ENCODE results near the gene METTL9. TPM values are rescaled to one million over a fixed set of nuclear protein-coding genes. Genes with fewer than 3 reads are reported as not detected.
"Not testable (repeated sequence)": the region's sequence is repeated elsewhere in the genome, so short reads cannot be mapped to it uniquely, and the experiment has no call there.

Gene METTL9
- polyA plus RNA-seq, 1 donor from 2014 or later = 78.5 TPM

DNA sequence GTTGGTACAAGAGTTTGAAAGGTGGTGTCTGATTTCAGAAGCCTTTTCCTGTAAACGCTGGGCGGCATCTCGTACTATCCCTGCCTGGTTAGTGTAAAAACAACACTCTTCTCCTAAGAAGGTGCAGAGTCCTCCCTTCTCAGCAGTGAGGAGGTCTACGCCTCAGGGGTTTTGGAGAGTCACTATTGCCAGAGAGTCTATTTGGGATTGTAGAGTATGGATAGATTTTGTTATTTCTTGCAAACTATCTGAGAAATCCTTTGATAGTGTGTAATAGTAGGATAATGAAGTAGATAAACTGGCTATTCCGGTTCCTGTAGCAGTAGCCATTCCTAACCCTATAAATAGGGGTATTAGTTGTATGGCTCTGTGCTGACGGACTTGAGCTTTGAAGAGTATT, 31.5 kb downstream of the METTL9 start:
- H3K27me3 Mint-ChIP-seq = not testable (repeated sequence)

DNA sequence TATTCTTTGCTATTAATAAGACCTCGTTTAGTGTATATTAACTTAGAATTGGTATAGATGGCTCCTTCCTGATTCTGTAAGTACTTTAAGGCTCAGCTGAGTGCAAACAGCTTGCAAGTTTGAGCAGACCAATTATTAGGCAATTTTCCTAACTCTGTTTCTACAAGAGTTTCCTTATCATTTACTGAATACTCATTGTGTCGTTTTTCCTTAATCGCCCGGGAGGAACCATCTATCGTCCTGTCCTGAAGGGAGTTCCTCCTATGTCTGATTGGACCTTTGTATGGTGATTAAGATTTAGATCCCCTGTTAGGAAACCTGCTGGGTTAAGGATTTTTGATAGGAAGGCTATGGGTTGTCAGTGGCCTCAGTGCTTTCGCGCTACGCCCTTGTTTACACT, 32.0 kb downstream of the METTL9 start:
- H3K4me1 Mint-ChIP-seq, H3K9me3 Mint-ChIP-seq, H3K4me3 Mint-ChIP-seq, H3K27ac Mint-ChIP-seq, H3K27me3 Mint-ChIP-seq, H3K36me3 Mint-ChIP-seq: not testable (repeated sequence)

More for the DNA sequence above, 31.5 kb downstream of the METTL9 start:
- H3K4me1 Mint-ChIP-seq, H3K9me3 Mint-ChIP-seq, H3K4me3 Mint-ChIP-seq, H3K36me3 Mint-ChIP-seq, H3K27ac Mint-ChIP-seq: not testable (repeated sequence)

DNA sequence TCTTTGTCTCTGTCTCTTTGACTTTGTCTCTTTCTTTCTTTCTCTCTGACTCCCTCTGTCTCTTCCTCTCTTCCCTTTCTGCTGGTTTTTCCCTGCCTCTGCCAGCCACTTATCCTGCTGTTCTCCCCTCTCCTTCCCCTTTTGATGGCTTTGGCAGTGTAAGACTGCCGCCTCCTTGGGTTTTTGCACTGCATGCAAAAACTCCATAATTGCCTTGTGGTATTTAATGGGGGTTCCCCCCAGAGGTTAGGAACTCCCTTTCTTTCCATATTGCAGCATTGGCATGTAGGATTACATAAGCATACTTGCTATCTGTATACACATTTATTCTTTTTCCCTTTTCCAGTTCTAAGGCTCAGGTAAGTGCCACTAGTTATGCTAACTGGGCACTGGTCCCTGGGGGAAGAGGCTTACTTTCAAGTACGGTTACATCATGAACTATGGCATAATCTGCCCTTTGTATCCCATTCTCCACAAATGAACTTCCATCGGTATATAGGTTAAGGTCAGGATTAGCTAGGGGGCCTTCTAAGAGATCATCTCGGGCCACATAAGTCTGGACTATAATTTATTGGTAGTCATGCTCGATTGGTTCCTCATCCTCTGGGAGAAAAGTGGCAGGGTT, 32.7 kb downstream of the METTL9 start:
- not testable (repeated sequence) for H3K4me1 Mint-ChIP-seq, H3K9me3 Mint-ChIP-seq, H3K4me3 Mint-ChIP-seq, H3K27me3 Mint-ChIP-seq, H3K36me3 Mint-ChIP-seq
- H3K27ac Mint-ChIP-seq = peak overlapping the region in 1 of 3 donors; percentile 23

DNA sequence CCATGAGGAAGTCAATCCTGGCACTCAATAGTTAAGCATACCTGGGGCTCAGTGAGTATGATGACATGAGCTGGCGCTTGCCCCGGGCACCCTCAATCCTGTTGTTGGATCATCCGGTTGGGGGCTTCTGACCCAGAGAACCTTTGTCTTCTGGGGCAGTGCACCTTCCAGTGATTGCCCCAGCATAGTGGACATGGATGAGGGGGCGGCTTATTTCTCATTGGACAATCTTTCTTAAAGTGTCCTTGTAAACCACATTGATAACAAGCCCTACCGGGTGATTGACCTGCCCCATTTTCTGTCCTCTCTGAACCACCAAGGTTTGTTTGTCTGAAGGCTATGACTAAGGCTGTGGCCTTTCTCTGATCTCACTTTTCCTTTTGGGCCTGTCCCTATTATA, 34.8 kb downstream of the METTL9 start:
- peaks cover 2 to 6% (median 5%) of the 10 kb centered on the region in 3 donors for H3K4me1 Mint-ChIP-seq
- H3K36me3 Mint-ChIP-seq = no peaks in the 10 kb centered on the region
- H3K27ac Mint-ChIP-seq = peak overlapping the region in 1 of 3 donors; percentile 81
- H3K9me3 Mint-ChIP-seq = no peaks in the 10 kb centered on the region
- H3K4me3 Mint-ChIP-seq = no peak overlapping the region
- H3K27me3 Mint-ChIP-seq = no peaks in the 10 kb centered on the region

DNA sequence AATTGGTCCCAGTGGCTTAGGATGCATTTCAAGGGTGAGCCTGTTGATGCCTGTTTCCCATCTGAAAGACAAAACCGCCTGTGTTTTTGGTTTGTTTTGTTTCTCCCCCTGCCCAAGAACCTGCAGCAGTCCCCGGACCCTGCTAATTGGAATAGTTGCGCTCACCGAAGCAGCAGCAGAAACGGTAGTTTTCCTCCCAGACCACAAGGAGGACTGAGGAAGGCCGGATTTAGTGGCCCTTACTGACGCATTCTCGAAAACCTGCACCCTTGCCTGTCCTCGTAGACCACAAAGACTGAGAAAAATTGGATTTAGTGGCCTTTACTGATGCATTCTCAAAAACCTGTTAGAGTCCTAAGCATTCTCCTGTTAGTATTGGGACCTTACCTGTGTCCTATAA, 36.3 kb downstream of the METTL9 start:
- not testable (repeated sequence) for H3K36me3 Mint-ChIP-seq, H3K4me1 Mint-ChIP-seq, H3K27me3 Mint-ChIP-seq, H3K4me3 Mint-ChIP-seq, H3K9me3 Mint-ChIP-seq, H3K27ac Mint-ChIP-seq

DNA sequence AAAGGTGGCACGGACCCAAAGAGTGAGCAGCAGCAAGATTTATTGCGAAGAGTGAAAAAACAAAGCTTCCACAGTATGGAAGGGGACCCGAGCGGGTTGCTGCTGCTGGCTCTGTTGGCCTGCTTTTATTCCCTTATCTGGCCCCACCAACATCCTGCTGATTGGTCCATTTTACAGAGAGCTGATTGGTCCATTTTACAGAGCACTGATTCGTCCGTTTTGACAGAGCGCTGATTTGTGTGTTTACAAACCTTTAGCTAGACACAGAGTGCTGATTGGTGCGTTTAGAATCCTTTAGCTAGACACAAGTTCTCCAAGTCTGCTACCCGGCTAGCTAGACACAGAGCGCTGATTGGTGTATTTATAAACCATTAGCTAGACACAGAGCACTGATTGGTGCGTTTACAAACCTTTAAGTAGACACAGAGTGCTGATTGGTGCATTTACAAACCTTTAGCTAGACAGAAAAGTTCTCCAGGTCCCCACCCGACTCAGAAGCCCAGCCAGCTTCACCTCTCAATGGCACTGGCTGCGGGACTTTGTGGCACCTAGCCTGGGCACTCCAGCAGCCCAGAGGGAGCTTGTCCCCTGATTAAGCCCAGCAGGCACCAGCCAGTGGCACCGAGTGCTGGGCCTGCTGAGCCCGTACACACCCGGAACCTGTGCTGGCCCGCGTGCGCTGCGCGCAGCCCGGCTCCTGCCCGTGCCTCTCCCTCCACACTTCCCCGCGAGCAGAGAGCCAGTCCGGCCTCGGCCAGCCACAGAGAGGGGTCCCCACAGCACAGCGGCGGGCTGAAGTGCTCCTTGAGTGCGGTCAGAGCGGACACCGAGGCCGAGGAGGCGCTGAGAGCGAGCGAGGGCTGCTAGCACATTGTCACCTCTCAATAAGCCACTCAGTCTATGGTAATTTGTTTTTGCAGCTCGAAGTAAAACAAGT, 37.9 kb downstream of the METTL9 start:
- H3K27me3 Mint-ChIP-seq = no peaks in the 10 kb centered on the region
- peaks cover 6 to 11% (median 9%) of the 10 kb centered on the region in 3 donors for H3K4me1 Mint-ChIP-seq
- no peak overlapping the region for H3K27ac Mint-ChIP-seq
- no peak overlapping the region for H3K4me3 Mint-ChIP-seq
- H3K36me3 Mint-ChIP-seq = no peaks in the 10 kb centered on the region
- H3K9me3 Mint-ChIP-seq = no peaks in the 10 kb centered on the region

DNA sequence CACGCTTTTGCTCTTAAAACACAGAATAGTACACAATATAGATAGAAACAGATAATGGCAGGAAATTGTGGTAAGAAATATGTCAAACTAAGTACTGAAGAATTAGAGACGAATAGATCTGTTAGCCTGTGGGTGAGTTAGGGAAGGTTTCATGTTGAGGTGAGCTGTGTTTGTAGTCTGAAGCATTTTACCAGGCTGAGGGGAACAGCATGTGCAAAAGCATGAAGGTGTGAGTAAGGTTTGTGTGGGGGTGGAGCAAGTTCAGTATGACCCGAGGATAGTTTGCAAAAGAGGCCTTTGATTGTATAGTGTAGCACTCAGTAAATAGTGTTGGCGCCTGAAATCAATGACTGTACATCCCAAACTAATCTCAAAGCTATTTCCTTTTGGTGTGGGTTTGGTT, 39.2 kb downstream of the METTL9 start:
- Mint-ChIP-seq H3K27ac (peak overlapping the region in 1 of 3 donors; percentile 10), H3K9me3 (no peaks in the 10 kb centered on the region), H3K4me1 (peaks cover 6 to 11% (median 9%) of the 10 kb centered on the region in 3 donors), H3K4me3 (no peak overlapping the region), H3K36me3 (no peaks in the 10 kb centered on the region), H3K27me3 (no peaks in the 10 kb centered on the region)

DNA sequence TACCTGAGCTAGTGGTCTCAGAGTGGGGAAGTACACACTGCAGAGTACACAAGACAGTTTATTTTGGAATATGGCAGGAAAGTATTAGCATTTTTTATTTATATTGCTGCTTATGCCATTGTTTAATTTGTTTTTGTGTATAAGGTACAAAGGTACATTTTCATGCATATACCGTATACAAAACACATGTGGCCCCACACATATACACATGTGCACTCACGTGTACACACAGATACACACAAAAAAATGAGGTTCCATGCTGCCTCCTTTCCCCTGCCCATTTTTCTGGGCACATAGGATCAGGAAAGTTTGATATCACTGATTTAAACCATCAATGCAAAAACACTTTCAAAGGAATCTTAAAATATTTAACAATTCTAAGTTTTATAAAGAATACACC, 40.1 kb downstream of the METTL9 start:
- no peaks in the 10 kb centered on the region for H3K27me3 Mint-ChIP-seq
- peaks cover 15 to 20% (median 18%) of the 10 kb centered on the region in 3 donors for H3K4me1 Mint-ChIP-seq
- H3K9me3 Mint-ChIP-seq = no peaks in the 10 kb centered on the region
- no peak overlapping the region for H3K4me3 Mint-ChIP-seq
- no peak overlapping the region for H3K27ac Mint-ChIP-seq
- H3K36me3 Mint-ChIP-seq = no peaks in the 10 kb centered on the region

DNA sequence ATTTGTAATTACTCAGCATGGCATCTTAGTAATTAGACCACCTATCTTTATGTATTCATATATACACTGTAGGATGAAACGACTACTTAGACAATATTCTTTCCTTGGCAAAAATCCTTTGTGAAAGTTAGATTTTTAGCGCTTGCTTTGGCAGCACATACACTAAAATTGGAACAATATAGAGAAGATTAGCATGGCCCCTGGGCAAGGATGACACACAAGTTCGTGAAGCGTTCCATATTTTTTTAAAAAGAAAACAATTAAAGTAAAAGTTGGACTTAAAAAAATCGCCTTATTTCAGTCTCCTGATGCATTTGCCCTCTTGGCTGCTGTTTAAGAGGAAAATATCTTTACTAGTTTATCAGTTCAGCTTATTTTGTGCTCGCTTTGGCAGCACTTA, 42.5 kb downstream of the METTL9 start:
- Mint-ChIP-seq H3K27me3 (no peaks in the 10 kb centered on the region), H3K4me1 (peaks cover 28 to 38% (median 37%) of the 10 kb centered on the region in 3 donors)

DNA sequence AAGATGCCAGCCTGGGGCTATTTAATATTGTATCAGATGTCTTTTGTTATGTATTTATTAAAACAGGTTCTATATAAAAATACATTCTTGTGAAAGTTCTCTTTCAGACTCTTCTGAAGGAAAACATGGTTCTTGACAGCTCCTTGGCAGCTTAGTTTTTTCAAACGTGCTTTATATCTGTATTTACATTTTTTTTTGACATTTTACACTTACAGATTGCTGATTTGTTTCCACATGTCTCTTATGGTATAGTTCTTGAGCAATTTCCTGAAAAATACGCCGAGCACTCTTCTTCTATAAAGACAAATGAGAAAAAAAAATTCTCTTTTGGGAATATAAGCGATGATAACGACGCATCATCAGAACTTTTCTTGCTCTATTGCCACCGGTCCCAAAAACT, 43.5 kb downstream of the METTL9 start:
- H3K4me1 Mint-ChIP-seq = peaks cover 36 to 46% (median 41%) of the 10 kb centered on the region in 3 donors
- no peaks in the 10 kb centered on the region for H3K36me3 Mint-ChIP-seq
- no peak overlapping the region for H3K27ac Mint-ChIP-seq
- no peaks in the 10 kb centered on the region for H3K9me3 Mint-ChIP-seq
- no peak overlapping the region for H3K4me3 Mint-ChIP-seq
- H3K27me3 Mint-ChIP-seq = no peaks in the 10 kb centered on the region

More for the DNA sequence above, 42.5 kb downstream of the METTL9 start:
- no peak overlapping the region for H3K27ac Mint-ChIP-seq
- no peak overlapping the region for H3K4me3 Mint-ChIP-seq
- H3K36me3 Mint-ChIP-seq = no peaks in the 10 kb centered on the region
- no peaks in the 10 kb centered on the region for H3K9me3 Mint-ChIP-seq

DNA sequence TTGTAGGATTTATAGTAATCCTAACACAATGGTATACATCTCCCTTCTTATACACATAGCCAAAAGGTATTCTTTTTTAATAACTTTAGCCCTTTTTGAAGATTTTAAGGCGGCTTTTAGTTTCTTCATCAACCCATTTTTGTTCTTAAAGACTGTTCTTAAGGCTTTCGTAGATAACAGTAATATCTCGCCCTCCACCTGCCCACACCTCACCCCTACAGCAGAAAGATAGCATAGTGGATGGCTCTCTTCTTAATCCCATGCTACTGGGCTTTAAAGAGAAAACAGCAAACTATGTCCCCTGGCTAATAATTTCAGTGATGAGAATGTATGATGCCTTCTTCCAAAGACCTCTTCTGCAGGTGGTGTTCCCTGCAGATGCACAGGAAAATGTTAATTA, 44.4 kb downstream of the METTL9 start:
- peaks cover 41 to 51% (median 42%) of the 10 kb centered on the region in 3 donors for H3K4me1 Mint-ChIP-seq
- H3K4me3 Mint-ChIP-seq = peak overlapping the region in 3 of 4 donors; percentile 80 to 93 (median 89)
- H3K36me3 Mint-ChIP-seq = no peaks in the 10 kb centered on the region

DNA sequence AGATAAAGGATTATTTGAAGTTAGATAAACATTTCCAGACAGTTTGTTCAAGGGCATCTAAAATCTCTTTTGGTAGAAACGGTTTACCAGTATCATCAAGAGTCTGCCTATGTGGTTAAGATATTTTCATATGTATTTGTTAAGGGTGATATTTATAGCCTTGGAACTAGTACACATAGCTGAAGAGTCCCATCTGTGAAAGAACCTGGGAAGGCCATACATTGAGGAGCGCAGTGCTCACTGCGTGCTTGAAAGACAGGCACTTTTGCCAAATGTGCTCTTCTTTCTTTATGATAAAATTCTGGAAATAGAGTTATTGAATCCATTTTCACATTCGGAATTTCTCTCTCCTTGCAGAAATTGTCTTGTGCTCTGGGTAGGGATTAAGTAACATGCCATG, 45.3 kb downstream of the METTL9 start:
- Mint-ChIP-seq H3K4me1 (peaks cover 41 to 55% (median 42%) of the 10 kb centered on the region in 3 donors), H3K27me3 (no peaks in the 10 kb centered on the region), H3K27ac (peak overlapping the region; percentile 87 to 99 (median 94)), H3K4me3 (peak overlapping the region; percentile 79 to 93 (median 84)), H3K9me3 (no peaks in the 10 kb centered on the region), H3K36me3 (no peaks in the 10 kb centered on the region)

More for the DNA sequence above, 44.4 kb downstream of the METTL9 start:
- H3K9me3 Mint-ChIP-seq = no peaks in the 10 kb centered on the region
- no peaks in the 10 kb centered on the region for H3K27me3 Mint-ChIP-seq
- peak overlapping the region in 2 of 3 donors; percentile 87 to 99 for H3K27ac Mint-ChIP-seq

DNA sequence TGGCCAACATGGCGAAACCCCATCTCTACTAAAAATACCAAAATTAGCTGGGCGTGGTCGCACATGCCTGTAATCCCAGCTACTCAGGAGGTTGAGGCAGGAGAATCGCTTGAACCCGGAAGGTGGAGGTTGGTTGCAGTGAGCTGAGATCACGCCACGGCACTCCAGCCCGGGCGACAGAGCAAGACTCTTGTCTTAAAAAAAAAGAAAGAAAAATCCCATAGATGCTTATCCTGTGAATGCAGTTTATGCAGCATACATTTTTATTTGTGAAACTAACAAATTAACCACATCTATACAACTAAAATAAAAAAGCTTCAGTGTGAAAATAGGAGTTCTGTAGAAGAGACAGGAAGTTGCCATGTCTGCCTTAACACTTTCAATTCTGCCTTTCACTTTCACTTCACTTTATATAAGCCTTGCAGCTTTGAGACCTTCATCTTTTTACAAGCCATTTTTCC, 45.9 kb downstream of the METTL9 start:
- H3K27ac Mint-ChIP-seq = peak overlapping the region; percentile 87 to 99 (median 94)
- H3K27me3 Mint-ChIP-seq = no peaks in the 10 kb centered on the region
- no peaks in the 10 kb centered on the region for H3K36me3 Mint-ChIP-seq
- peaks cover 42 to 55% (median 42%) of the 10 kb centered on the region in 3 donors for H3K4me1 Mint-ChIP-seq
- no peaks in the 10 kb centered on the region for H3K9me3 Mint-ChIP-seq
- H3K4me3 Mint-ChIP-seq = peak overlapping the region; percentile 79 to 93 (median 84)

DNA sequence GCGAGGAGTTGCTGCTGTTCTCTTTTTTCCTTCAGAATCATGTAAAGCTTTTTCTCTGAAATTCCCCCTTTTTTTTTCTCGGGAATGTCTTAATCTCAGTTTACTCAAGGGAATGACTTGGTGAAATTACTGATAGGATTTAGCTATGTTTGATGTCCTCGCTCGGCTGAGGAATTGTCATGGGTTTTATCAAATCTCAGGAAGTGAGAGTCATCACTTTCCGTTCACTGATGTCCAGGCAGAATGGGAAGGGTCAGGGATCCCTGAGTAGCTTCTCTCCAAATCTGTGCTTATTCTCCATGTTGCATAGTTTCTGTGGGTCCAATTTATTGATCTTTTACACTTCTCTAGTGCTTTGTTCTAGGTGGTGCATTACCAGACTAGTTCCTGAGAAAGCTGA, 46.7 kb downstream of the METTL9 start:
- H3K4me1 Mint-ChIP-seq = peaks cover 37 to 53% (median 42%) of the 10 kb centered on the region in 3 donors
- H3K4me3 Mint-ChIP-seq = peak overlapping the region in 3 of 4 donors; percentile 3 to 80 (median 39)
- no peaks in the 10 kb centered on the region for H3K27me3 Mint-ChIP-seq
- H3K36me3 Mint-ChIP-seq = no peaks in the 10 kb centered on the region
- no peaks in the 10 kb centered on the region for H3K9me3 Mint-ChIP-seq
- peak overlapping the region; percentile 87 to 99 (median 94) for H3K27ac Mint-ChIP-seq
